Neutrophil (primary cell): ENCODE data around the gene TMEM175.

Experiments used
- H3K27ac ChIP-seq: fragments of 200-600 bp; sonication (generic); 2 replicates; pipeline ENCODE4 v1.5.1; 2016; ENCODE audit warnings: mild to moderate bottlenecking, moderate library complexity
- H3K27me3 ChIP-seq: fragments of 200-600 bp; sonication (generic); 2 replicates; pipeline ENCODE4 v1.6.0; 2016; ENCODE audit warnings: mild to moderate bottlenecking
- H3K36me3 ChIP-seq: fragments of 200-600 bp; sonication (generic); 2 replicates; pipeline ENCODE4 v1.5.1; 2017
- H3K4me1 ChIP-seq, 2 experiments: fragments of 200-600 bp in 1 of 2; sonication (generic) in 1 of 2; 1 replicate in 1 of 2; 2 replicates in 1 of 2; pipeline versions ENCODE4 v1.5.1 to v1.6.1; 2013 to 2016; ENCODE audit warnings: low read depth in 1 of 2, low read length in 1 of 2, mild to moderate bottlenecking in 1 of 2, moderate library complexity in 1 of 2; ENCODE audit not compliant: control insufficient read depth in 1 of 2, insufficient read depth in 1 of 2
- H3K4me3 ChIP-seq, 2 experiments: fragments of 200-600 bp in 1 of 2; sonication (generic) in 1 of 2; 1 replicate in 1 of 2; 2 replicates in 1 of 2; pipeline ENCODE4 v1.5.1; 2013 to 2016; ENCODE audit warnings: low read depth in 1 of 2, low read length in 1 of 2, mild to moderate bottlenecking in 1 of 2, moderate library complexity in 1 of 2
- H3K9me3 ChIP-seq: fragments of 200-600 bp; sonication (generic); 2 replicates; pipeline ENCODE4 v1.5.1; 2016
- TF ChIP-seq, protein P1 (sequence below): fragments of 200-600 bp; sonication (generic); IDR thresholded peaks from 2 replicates; pipeline ENCODE4 v1.5.1; 2016; ENCODE audit warnings: antibody characterized with exemption

Gene TMEM175

DNA sequence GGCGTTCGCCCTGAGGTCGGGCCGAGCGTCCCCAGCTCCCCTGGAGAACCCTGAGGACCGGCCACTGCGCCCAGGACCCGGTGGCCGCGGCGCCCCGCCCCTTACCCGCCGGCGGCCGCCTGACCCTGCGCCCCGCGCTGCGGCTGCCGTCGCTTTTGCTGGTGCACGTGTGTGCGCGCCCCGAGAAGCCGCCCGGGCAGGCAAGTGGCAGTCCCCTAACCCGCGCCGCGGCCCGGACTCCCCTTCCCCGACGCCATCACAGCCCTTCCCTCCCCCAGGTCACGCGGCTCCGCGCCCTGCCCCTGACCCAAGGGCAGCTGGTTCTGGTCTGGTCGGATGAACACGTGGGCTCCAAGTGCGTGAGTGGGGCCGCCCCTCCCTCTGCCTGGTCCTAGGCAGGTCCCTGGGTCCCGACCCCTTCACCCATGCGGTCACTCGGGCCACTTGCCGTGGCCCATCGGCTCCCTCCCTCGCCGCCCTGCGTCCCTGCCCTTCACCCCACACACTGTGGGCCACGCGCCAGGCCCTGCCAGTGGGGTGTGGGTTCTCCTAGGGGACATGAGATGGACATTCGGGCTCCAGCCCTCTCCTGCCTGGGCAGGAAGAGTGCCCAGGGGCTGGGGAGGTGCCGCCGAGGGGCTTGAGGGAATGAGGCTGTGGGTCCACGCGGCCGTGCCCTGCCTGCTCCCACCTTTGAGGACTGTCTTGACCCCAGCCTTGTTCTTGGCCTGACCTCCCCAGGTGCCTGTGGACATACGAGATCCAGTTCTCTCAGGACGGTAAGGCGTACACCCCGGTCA lies 71.2 kb downstream of the TMEM175 start:
- H3K4me3 ChIP-seq, result no peak overlapping the region

DNA sequence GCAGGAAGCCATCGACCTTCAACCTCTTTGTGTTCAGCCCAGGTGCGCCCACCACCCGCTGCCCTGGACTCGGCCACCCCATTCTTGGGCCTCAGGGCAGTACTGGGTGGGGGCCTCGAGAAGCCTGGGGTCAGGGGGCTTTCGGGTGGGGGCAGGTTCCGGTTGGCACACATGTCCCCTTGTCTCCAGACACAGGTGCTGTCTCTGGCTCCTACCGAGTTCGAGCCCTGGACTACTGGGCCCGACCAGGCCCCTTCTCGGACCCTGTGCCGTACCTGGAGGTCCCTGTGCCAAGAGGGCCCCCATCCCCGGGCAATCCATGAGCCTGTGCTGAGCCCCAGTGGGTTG lies 71.8 kb downstream of the TMEM175 start:
- Histone ChIP-seq H3K4me1 (peaks cover 6 to 16% of the 10 kb centered on the region in 2 experiments), H3K9me3 (no peaks in the 10 kb centered on the region), H3K27me3 (peaks cover 100% of the 10 kb centered on the region), H3K4me3 (no peak overlapping the region), H3K27ac (no peak overlapping the region), H3K36me3 (no peaks in the 10 kb centered on the region)
- TF ChIP-seq, protein P1, sequence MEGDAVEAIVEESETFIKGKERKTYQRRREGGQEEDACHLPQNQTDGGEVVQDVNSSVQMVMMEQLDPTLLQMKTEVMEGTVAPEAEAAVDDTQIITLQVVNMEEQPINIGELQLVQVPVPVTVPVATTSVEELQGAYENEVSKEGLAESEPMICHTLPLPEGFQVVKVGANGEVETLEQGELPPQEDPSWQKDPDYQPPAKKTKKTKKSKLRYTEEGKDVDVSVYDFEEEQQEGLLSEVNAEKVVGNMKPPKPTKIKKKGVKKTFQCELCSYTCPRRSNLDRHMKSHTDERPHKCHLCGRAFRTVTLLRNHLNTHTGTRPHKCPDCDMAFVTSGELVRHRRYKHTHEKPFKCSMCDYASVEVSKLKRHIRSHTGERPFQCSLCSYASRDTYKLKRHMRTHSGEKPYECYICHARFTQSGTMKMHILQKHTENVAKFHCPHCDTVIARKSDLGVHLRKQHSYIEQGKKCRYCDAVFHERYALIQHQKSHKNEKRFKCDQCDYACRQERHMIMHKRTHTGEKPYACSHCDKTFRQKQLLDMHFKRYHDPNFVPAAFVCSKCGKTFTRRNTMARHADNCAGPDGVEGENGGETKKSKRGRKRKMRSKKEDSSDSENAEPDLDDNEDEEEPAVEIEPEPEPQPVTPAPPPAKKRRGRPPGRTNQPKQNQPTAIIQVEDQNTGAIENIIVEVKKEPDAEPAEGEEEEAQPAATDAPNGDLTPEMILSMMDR, result no peak

More for the DNA sequence above, 71.2 kb downstream of the TMEM175 start:
- Histone ChIP-seq H3K27me3 (peaks cover 100% of the 10 kb centered on the region), H3K4me1 (peaks cover under 1 to 11% of the 10 kb centered on the region in 2 experiments), H3K9me3 (no peaks in the 10 kb centered on the region), H3K36me3 (no peaks in the 10 kb centered on the region), H3K27ac (no peak overlapping the region)
- TF ChIP-seq, protein P1, result no peak

- Histone ChIP-seq H3K36me3 (no peaks in the 10 kb centered on the region), H3K9me3 (no peaks in the 10 kb centered on the region), H3K4me1 (peaks cover 9 to 21% of the 10 kb centered on the region in 2 experiments), H3K4me3 (no peak overlapping the region), H3K27ac (no peak overlapping the region), H3K27me3 (peaks cover 98% of the 10 kb centered on the region)
- TF ChIP-seq, protein P1, result no peak
Observed at GRCh38 chr4:1004557-1005485, 72.6 kb downstream of the TMEM175 start.

- Histone ChIP-seq H3K4me1 (peaks cover 21 to 34% of the 10 kb centered on the region in 2 experiments), H3K4me3 (no peak overlapping the region)
Observed at GRCh38 chr4:1006856-1007255, 74.6 kb downstream of the TMEM175 start.

More at GRCh38 chr4:1006856-1007255, 74.6 kb downstream of the TMEM175 start:
- Histone ChIP-seq H3K9me3 (no peaks in the 10 kb centered on the region), H3K27ac (no peak overlapping the region), H3K36me3 (no peaks in the 10 kb centered on the region), H3K27me3 (peaks cover 95% of the 10 kb centered on the region)
- TF ChIP-seq, protein P1, result no peak
